Right cardiac atrium (tissue), 5 donors: ENCODE data around the gene PRPS2. TPM values are rescaled to one million over a fixed set of nuclear protein-coding genes. Genes with fewer than 3 reads are reported as not detected.

Source experiments
- ATAC-seq, 2 donors: fragments of 200-7000 bp; cut with Tn5 transposase; one replicate each; pipeline versions ENCODE4 v1.8.0 to v1.9.1; 2020; ENCODE audit warnings: moderate library complexity in 2 of 2, mild to moderate bottlenecking in 1 of 2
- DNase-seq, 3 donors: peaks; one replicate each; pipeline ENCODE4 v3.0.0-alpha.2; 2020
- H3K27ac ChIP-seq: one replicate; pipeline ENCODE4 v1.5.1; 2013; ENCODE audit warnings: mild to moderate bottlenecking, low read length, control low read depth, moderate library complexity
- H3K27me3 ChIP-seq: one replicate; pipeline ENCODE4 v1.6.1; 2013; ENCODE audit not compliant: control insufficient read depth, insufficient read depth
- H3K4me1 ChIP-seq: one replicate; pipeline ENCODE4 v1.6.1; 2013; ENCODE audit warnings: low read length; ENCODE audit not compliant: control insufficient read depth, insufficient read depth
- H3K4me3 ChIP-seq: one replicate; pipeline ENCODE4 v1.5.1; 2013; ENCODE audit warnings: low read length, control low read depth
- H3K9me3 ChIP-seq: one replicate; pipeline ENCODE4 v1.6.1; 2013; ENCODE audit warnings: low read length; ENCODE audit not compliant: control insufficient read depth
- WGBS: extraction: QIAGEN DNeasy Blood & Tissue Kit; methylation state at CpG from one replicate; pipeline ENCODE4 v1.1.7; 2013; 5-methylcytosine and 5-hydroxymethylcytosine counted together
- intact Hi-C, 4 donors: fragments of 100-400 bp; cut with DNase I; formaldehyde crosslinking; loops; one replicate each; pipeline versions ENCODE4 v1.11.0 to v1.14.0; 2022 to 2023
- polyA plus RNA-seq: library from polyadenylated mRNA; stranded (reverse); fragments of 200-250 nt; gene quantifications from one replicate; pipeline ENCODE4 v1.2.3, GENCODE V29; 2013
- total RNA-seq, 4 donors: library from RNA; stranded (reverse); fragmentation: NEBNext Ultra II Directional; extraction: Animal tissue kit (Norgen Biotek cat#: 25700); gene quantifications; one replicate each; pipeline ENCODE4 v1.2.1, GENCODE V29; 2021
- donor health status: healthy with polysubstance abuse.
- donor health status: DM: no; HTN: yes; CAD: no.
- donor health status: DM: no; HTN: no; CAD: no.
- donor health status: DM: no; HTN: yes; CAD: no; lungs with severe emphysema.
- donor health status: DM: yes; HTN: yes; CAD: no.

Gene PRPS2
- total and polyA plus RNA-seq, 5 donors = 3.6 to 5.5 (median 5.4) TPM

- intact Hi-C loops = loop anchor here in 1 of 4 donors (5.0 kb wide), 1 partner anchor 78 kb away; no protein-coding TSS in a partner anchor
Observed at GRCh38 chrX:12814420-12814819, 23.2 kb downstream of the PRPS2 start.

GRCh38 chrX:12817528-12817927 lies 26.3 kb downstream of the PRPS2 start:
- DNase-seq = no peak
- intact Hi-C loops = loop anchor here in 1 of 4 donors (5.0 kb wide), 1 partner anchor 75 kb away; no protein-coding TSS in a partner anchor
- ATAC-seq = no peak
- no peak overlapping the region for H3K4me3 ChIP-seq
- no peaks in the 10 kb centered on the region for H3K27me3 ChIP-seq
- 74% methylated on average over 5 of the region's 5 CpGs for whole genome bisulfite sequencing
- H3K9me3 ChIP-seq = no peaks in the 10 kb centered on the region
- H3K27ac ChIP-seq = no peak overlapping the region
- no peaks in the 10 kb centered on the region for H3K4me1 ChIP-seq

More at GRCh38 chrX:12814420-12814819, 23.2 kb downstream of the PRPS2 start:
- ATAC-seq (no peak), DNase-seq (no peak)
- WGBS = 26% methylated on average over 4 of the region's 4 CpGs
- no peaks in the 10 kb centered on the region for H3K9me3 ChIP-seq
- no peak overlapping the region for H3K4me3 ChIP-seq
- no peaks in the 10 kb centered on the region for H3K4me1 ChIP-seq
- no peak overlapping the region for H3K27ac ChIP-seq
- H3K27me3 ChIP-seq = no peaks in the 10 kb centered on the region

- Histone ChIP-seq H3K4me3 (no peak overlapping the region), H3K27ac (no peak overlapping the region), H3K27me3 (no peaks in the 10 kb centered on the region), H3K9me3 (no peaks in the 10 kb centered on the region), H3K4me1 (no peaks in the 10 kb centered on the region)
- no peak for DNase-seq
- ATAC-seq = no peak
- intact Hi-C loops = loop anchor here in 1 of 4 donors (5.0 kb wide), 1 partner anchor 73 kb away; no protein-coding TSS in a partner anchor
- 94% methylated on average over 9 of the region's 9 CpGs for WGBS
Observed at GRCh38 chrX:12819222-12819621, 28.0 kb downstream of the PRPS2 start.

- Histone ChIP-seq H3K4me1 (no peaks in the 10 kb centered on the region), H3K27ac (no peak overlapping the region), H3K4me3 (no peak overlapping the region), H3K9me3 (no peaks in the 10 kb centered on the region), H3K27me3 (no peaks in the 10 kb centered on the region)
- DNase-seq = no peak
- 94% methylated on average over 7 of the region's 7 CpGs for WGBS
- ATAC-seq = no peak
- intact Hi-C loops = no loop called here
Observed at GRCh38 chrX:12820737-12821136, 29.5 kb downstream of the PRPS2 start.

GRCh38 chrX:12824944-12825343 lies 33.7 kb downstream of the PRPS2 start:
- no peaks in the 10 kb centered on the region for H3K4me1 ChIP-seq
- WGBS = 82% methylated on average over 9 of the region's 9 CpGs
- no peak overlapping the region for H3K4me3 ChIP-seq
- H3K9me3 ChIP-seq = no peaks in the 10 kb centered on the region
- ATAC-seq = no peak
- no peak for DNase-seq
- no peak overlapping the region for H3K27ac ChIP-seq
- intact Hi-C loops = no loop called here
- H3K27me3 ChIP-seq = no peaks in the 10 kb centered on the region

- intact Hi-C loops = no loop called here
- Histone ChIP-seq H3K27me3 (no peaks in the 10 kb centered on the region), H3K9me3 (no peaks in the 10 kb centered on the region), H3K4me3 (no peak overlapping the region), H3K27ac (no peak overlapping the region), H3K4me1 (no peaks in the 10 kb centered on the region)
- DNase-seq = no peak
- no peak for ATAC-seq
- WGBS = 82% methylated on average over 8 of the region's 8 CpGs
Observed at GRCh38 chrX:12825801-12826200, 34.6 kb downstream of the PRPS2 start.

GRCh38 chrX:12843061-12843667 lies 52.0 kb downstream of the PRPS2 start:
- ATAC-seq (no peak), DNase-seq (no peak)
- intact Hi-C loops = no loop called here
- Histone ChIP-seq H3K9me3 (no peaks in the 10 kb centered on the region), H3K27ac (no peak overlapping the region), H3K4me1 (no peaks in the 10 kb centered on the region), H3K27me3 (no peaks in the 10 kb centered on the region), H3K4me3 (no peak overlapping the region)
- WGBS = 94% methylated on average over 2 of the region's 2 CpGs

GRCh38 chrX:12843668-12844279 lies 52.6 kb downstream of the PRPS2 start:
- no peaks in the 10 kb centered on the region for H3K9me3 ChIP-seq
- H3K4me1 ChIP-seq = no peaks in the 10 kb centered on the region
- no peak for DNase-seq
- 45% methylated on average over 6 of the region's 6 CpGs for WGBS
- no peak overlapping the region for H3K4me3 ChIP-seq
- intact Hi-C loops = no loop called here
- no peak for ATAC-seq
- H3K27ac ChIP-seq = no peak overlapping the region
- H3K27me3 ChIP-seq = no peaks in the 10 kb centered on the region

GRCh38 chrX:12844319-12844718 lies 53.1 kb downstream of the PRPS2 start:
- Histone ChIP-seq H3K4me1 (no peaks in the 10 kb centered on the region), H3K4me3 (no peak overlapping the region), H3K27ac (no peak overlapping the region), H3K9me3 (no peaks in the 10 kb centered on the region), H3K27me3 (no peaks in the 10 kb centered on the region)
- no peak for ATAC-seq
- intact Hi-C loops = no loop called here
- DNase-seq = no peak
- 64% methylated on average over 3 of the region's 3 CpGs for WGBS

GRCh38 chrX:12865359-12865758 lies 74.1 kb downstream of the PRPS2 start:
- Histone ChIP-seq H3K27me3 (no peaks in the 10 kb centered on the region), H3K4me3 (no peak overlapping the region), H3K27ac (no peak overlapping the region), H3K9me3 (no peaks in the 10 kb centered on the region), H3K4me1 (no peaks in the 10 kb centered on the region)
- WGBS = 41% methylated on average over 7 of the region's 7 CpGs
- intact Hi-C loops = no loop called here
- DNase-seq = no peak
- ATAC-seq = no peak

- ATAC-seq = no peak
- Histone ChIP-seq H3K27ac (no peak within 1 kb of the TSS), H3K4me3 (no peak within 1 kb of the TSS), H3K27me3 (no peaks in the 10 kb centered on the region), H3K9me3 (no peaks in the 10 kb centered on the region), H3K4me1 (no peaks in the 10 kb centered on the region)
- intact Hi-C loops = no loop called here
- 69% methylated on average over 7 of the region's 7 CpGs for WGBS
- DNase-seq = no peak
Observed at GRCh38 chrX:12866451-12867377, 75.5 kb downstream of the PRPS2 start, which contains the start of gene TLR7. Gene TLR7 (plus strand): TSS chrX:12867072. CDS start chrX:12867579, 507 bp downstream.
